ENCODE results near the gene FARP1.
A peak's percentile ranks its signal among the peaks of the same experiment; 100 is the strongest.

Gene FARP1

DNA sequence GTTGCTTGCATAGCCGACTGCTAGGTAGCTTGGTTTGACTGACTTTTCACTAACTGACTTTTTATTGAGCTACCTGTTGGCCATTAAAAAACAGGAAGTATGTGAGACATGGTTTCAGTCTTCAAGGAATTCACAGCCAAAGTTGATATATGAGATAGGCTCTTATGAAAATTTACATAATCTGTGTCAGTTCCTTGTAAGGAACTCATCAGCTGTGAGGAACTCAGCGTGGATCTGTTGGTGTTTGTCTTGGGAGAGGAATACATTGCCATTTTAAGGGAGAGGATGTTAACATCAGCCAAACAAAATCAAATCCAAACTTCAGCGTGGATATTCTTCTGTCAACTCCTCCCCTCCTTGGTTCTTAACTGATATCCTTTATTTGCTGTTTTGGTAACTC lies 32.1 kb downstream of the FARP1 start:
- no peak for DNase-seq (ENCODE audit: low spot score)

DNA sequence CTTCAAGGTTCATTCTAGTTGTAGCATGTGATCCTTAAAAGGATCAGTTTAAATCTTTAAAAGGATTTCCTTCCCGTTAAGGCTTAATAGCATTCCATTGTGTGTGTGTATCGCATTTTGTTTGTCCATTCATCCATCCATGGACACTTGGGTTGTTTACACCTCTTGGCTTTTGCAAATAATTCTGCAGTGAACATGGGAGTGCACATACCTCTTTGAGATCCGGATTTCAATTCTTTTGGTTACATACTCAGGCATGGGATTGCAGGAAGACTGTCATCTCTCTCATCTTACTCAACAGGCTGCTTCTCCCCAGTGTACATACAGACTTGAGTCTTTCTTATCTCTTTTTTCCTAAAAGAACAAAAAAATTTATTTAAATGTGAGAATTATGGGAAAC lies 32.9 kb downstream of the FARP1 start:
- DNase-seq (ENCODE audit: low spot score) = no peak

DNA sequence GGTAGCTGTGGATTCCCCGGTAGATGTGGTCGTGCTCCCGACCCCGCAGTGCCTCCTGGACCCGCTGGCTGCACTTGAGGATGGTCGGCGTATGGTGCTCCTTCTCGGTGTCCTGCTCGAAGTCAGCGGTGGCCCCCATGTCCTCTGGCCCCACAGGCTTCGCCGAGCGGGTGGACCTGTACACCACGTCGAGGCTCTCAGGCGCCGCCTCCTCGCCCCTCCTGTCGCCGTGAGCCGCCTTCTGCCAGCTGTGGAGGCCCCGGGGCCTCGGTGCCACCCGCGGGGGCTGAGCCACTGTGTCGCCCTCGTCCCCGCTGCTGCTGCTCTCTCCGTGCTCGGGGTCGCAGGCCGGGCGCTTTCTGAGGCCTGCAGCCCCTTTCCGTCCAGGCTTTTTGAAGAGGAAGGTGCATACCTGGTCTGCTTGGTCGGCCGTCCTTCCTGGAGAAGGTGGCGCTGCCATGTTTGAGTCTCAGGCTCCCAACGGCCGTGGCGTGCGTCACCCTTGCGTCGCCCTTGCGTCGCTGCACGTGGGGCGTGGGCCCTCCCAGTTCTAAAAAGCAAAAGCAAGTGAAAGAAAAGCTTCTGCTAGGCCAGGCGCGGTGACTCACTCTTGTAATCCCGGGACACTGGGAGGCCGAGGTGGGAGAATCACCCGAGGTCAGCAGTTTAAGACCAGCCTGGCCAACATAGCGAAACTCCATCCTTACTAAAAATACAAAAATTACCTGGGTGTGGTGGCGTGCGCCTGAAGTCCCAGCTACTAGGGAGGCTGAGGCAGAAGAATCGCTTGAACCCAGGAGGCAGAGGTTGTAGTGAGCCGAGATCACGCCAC lies 34.1 kb downstream of the FARP1 start, which contains the start of gene RNF113B:
Gene RNF113B (minus strand): TSS at position 493 of the 832 bp plus-strand sequence. CDS start 33 bp downstream, at position 460.
- no peak for DNase-seq (ENCODE audit: low spot score)

DNA sequence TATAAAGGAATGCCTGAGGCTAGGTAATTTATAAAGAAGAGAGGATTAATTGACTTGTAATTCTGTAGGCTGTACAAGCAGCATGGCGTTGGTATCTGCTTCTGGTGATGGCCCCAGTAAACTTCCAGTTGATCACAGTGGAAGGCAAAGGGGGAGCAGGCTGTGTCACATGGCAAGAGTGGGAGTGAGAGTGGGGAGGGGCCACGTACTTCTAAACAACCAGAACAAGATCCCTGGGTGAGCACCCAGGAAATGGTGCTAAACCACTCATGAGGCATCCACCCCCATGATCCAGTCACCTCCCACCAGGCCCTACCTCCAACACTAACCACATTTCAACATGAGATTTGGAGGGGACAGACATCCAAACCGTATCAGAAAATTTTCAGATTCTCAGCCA lies 37.2 kb downstream of the FARP1 start:
- DNase-seq (ENCODE audit: low spot score) = no peak

DNA sequence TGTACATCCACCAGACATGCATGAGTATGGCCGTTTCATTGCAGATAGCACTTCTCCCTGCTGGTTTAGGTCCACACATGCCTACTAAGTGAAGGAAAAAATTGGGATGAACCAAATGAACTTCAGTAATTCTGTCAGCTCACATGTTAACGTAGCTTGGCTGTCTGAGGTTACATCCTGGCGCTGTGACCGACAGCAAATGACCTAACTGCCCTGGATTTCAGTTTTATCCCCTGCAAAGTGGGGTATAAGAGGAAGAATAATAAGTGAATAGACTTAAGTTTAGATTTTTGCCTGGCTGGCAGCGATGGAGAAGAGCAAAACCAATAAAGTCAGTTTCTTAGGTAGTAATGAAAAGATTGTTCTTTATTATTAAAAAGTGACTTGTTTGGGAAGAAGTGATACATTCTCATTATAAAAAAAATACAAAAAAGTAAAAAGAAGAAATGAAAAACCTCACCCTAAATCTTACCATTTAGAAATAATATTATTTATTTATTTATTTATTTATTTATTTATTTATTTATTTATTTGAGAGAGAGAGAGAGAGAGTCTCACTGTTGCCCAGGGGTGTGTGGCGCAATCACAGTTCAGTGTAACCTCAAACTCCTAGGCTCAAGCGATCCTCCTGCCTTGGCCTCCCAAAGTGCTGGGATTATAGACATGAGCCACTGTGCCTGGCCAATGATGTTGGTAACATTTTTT lies 38.4 kb downstream of the FARP1 start:
- no peak for DNase-seq (ENCODE audit: low spot score)

DNA sequence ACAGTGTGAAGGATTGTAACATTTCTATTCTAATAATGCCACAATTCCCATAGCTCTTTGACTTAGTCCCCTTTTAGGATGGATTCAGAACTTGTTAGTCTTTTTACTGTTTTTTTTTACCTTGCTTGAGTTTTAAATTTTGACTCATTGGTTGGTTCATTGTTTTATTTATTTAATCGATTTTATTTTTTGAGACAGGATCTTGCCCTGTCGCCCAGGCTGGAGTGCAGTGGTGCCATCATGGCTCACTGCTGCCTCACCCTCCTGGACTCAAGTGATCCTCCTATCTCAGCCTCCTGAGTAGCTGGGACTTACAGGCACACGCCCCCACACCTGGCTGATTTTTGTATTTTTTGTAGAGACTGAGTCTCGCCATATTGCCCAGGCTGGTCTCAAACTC lies 39.3 kb downstream of the FARP1 start:
- DNase-seq (ENCODE audit: low spot score) = no peak

DNA sequence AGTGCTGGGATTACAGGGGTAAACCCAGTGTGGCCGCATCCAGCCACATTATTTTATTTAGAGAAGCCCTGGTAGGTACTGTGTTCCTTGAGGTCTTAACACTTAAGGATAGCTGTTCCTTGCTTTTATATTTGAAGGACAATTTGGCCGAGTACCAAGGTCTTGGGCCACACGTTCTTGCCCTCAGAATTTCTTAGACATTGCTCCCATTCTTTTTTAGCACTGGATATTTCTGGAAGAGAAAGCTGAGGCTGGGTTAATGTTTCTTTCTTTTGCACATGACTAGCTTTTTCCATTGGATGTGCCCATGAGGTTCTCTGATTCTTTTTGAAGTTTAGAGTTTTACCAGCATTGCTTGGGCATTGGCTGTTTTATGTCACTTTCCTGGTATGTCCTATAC lies 39.7 kb downstream of the FARP1 start:
- DNase-seq (ENCODE audit: low spot score) = no peak

DNA sequence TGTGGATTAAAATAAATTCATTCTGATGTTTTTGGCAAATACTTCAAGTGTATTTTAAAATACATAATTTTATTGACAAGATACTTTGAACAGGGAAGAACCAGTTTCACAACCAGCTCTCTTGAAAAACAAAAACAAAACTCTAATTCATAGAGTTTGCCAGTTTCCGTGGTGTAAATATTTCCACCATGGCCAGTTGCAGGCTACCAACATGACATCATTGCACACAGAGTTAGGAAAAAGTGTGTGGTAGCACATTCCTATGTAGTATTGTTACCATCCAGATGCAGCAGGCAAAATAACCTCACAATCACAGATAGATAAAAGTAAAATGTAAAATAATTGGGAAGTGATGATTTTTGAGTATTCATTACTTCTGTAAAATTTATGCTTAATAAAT lies 41.9 kb downstream of the FARP1 start:
- DNase-seq (ENCODE audit: low spot score) = no peak

DNA sequence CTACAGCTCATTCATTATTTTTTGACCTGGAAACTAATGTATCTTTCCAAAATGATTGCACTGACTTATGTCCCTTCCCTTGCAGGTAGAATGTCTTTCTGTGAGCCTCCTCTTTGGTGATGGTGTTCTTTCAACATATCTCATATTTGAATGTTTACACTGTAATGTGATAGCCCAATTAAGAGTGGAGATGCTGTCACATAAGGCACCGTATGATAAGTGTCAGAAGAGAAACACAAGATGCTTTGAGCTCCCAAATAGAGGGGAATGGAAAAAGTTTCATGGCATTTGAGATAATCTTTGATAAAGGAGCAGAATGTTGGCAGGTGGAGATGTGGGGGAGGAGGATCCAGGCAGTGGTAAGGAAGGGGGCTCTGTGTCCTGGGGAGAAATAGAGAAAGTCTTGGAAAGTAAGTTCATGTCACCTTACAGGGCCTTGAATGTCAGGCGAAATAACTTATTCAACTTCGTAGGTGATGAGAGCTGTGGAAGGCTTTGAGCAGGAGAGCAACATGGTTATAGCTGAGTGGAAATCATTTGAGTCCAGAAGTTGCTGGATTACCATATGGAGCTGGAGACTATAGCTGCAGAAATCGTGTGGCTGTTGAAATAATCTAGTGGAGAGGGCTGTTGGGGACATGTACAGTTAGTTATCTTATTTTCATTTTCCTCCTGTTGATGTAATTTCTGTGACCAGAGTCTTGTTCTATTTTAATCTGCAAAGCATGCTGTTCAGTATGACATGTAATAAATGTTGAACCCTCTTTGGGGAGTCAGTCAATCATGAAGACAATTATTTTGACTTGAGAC lies 44.5 kb downstream of the FARP1 start:
- peak; percentile 38 for DNase-seq (ENCODE audit: low spot score)

DNA sequence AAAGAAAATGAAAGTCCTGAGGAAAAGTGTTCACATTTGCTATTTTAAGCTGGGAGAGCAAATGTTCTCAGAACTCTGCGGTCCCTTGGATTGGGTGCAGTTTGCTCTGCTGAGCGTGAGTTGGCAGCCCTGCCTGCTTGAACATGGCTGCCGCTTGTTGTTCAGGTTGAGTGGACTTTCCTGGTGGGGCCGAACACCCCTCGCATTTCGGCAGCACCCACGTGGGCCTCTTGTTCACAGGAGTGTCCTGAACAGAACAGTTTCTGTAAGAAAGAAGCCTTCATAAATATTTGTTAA lies 45.0 kb downstream of the FARP1 start:
- no peak for DNase-seq (ENCODE audit: low spot score)

DNA sequence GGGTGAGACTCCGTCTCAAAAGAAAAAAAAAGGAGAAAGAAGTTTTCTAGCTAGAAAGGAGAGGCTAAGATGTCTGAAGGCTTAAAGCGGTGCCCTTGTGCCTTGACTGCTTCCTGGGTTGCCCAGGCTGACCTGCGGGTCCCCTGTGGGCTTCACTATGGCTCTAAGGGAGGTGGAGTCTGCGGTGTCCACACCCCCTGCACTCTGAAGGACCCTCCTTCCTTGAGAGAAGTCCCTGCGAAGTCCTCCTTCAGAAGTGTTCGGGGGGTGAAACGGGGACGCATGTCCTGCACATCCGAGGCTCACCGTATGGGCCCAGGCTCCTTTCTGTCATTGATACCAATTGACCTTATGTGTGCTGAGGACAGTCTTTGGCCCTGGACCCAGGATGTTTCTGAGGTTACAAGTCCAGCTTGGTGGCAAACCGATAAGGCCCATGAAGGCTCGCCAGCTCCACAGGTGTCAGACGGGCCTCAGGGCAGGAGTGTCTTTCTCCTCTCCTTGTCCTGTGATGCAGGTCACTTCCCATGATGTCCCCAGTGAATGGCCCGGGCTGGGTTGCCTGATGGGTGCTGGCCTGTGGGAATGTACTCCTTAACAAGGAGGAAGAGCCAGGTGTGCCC lies 45.8 kb downstream of the FARP1 start:
- no peak for DNase-seq (ENCODE audit: low spot score)

DNA sequence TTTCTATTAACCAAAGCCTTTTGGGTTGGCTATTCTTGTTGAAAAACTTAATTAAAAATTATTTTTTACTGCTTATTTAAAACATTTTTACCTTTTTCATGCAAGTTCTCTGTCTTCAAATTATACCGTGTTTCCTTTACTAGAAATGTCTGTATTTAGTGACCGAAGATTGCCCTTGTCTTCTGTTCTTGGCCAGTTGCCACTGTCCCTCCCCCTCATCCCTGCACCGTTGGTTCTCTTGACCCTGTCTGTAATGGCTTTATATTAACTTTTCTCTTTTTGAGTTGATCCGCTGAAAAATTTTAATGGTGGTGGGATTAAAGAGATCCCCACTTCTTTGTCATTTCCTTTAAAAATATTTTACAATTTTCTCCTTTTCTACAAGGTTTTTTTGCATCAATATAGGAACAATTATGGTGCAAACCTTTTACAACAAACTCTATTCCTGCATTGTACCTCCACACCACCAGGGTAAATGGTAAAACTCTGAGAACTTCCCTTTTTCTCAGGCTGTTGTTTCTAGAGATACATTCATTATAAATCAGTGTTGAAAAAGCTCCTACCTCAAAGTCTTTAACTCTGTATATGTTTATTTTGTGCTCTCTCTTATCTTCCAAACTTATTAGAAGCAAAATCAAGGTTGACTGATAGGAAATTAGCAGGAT lies 47.1 kb downstream of the FARP1 start:
- DNase-seq (ENCODE audit: low spot score) = no peak

DNA sequence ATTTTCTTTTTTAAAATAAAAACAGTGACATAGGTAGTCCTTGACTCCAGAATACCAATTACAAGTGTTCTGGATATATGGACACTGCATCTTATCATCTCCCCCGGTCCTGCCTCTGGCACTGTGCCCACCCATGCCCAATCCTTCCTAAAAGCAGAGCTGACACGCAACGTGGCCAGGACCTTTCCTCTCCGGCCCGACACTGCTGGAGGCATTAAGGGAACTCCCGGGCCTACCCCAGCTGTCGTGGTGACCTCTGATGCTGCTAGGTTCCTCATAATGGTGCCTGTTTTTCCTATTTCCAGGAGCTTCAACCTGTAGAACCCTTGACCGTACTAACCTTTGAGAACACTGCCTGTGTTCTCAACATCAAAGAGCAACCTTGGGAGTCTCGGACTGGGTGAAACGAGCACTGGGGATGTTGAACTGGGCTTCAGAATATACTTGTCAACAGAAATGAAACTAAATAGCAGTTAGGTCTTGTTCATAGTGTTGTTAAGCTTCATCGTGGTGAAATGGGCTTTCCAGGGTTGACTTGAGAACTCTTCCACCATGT lies 48.1 kb downstream of the FARP1 start:
- DNase-seq (ENCODE audit: low spot score) = no peak

DNA sequence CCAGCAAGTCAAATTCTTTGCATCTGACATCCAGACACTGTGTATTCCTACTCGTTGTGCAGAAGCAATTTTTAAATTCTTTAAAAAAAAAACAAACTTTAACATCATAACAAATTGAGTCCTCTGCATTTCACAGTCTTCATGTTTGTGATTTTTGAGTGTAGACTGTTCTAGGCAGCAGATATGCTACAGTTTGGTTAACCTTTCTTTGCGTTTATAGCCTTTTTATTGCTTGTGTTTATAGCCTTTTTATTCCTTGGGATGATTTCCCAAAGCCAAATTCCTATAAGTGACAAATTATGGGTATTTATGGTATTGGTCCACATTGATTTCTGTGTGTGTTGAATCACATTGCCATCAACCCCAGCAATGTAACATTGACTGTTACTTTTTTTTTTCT lies 49.1 kb downstream of the FARP1 start:
- no peak for DNase-seq (ENCODE audit: low spot score)

DNA sequence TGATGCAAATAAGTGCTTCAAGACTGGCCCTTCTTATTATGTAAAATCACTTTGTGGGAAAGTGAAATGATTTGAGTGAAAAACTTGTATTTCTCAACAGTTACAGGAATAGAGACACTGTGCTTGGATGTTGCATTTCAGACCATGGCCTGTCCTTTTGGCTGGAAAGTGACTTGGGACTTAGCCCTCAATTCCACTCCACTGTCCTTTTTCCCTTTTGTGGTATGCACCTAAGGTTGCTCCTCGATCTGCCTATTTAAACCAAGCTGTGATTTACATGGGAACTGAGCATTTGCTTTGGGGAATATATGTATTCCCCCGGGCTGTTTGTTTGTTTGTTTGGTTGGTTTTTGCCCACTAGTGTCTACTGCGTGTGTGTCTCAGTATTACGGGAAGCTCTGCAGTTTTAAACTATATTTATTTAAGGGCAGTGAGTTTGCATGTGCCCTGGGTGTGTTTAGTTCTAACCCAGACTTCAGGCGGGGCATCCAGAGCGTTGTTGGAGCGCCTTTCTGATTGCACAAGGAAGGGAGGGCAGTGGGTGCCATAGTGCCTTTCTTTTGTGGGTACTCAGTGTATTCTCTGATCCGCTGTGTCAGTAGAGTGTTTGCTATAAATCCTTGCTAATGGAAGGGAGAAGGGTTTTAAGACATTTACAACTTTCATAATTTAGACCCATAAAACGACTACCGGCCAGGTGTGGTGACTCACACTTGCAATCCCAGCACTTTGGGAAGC lies 52.3 kb downstream of the FARP1 start:
- no peak for DNase-seq (ENCODE audit: low spot score)

DNA sequence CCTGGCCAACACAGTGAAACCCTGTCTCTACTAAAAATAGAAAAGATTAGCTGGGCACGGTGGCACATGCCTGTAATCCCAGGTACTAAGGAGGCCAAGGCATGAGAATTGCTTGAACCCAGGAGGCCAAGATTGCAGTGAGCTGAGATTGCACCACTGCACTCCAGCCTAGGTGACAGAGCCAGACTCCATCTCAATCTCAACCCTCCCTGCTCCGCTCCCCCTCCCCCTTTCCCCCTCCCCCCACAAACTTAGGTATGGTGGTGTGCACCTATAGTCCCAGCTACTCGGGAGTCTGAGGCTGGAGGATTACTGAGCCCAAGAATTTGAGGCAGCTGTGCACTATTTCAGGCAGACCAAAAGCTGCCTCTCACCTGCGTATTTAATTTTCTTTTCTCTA lies 55.8 kb downstream of the FARP1 start:
- DNase-seq (ENCODE audit: low spot score) = no peak

DNA sequence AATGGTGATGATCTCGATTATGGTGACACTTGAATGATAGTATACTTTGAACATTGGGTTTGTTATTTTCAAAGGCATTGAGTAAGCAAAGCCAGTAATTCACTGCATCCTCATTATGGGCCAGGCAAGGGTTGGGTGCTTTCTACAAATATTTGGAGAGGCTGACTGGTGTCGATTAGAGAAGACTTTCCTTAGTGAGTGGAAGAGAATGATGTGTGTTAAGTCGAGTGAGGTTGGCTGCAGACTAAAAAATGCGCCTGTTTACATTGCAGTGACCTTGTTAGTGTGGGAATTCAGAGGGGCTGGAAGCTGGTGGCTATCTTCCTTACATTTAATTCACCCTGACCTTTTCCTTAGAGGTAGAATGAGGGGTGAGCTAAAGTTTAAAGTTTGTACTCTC lies 56.6 kb downstream of the FARP1 start:
- DNase-seq (ENCODE audit: low spot score) = no peak

DNA sequence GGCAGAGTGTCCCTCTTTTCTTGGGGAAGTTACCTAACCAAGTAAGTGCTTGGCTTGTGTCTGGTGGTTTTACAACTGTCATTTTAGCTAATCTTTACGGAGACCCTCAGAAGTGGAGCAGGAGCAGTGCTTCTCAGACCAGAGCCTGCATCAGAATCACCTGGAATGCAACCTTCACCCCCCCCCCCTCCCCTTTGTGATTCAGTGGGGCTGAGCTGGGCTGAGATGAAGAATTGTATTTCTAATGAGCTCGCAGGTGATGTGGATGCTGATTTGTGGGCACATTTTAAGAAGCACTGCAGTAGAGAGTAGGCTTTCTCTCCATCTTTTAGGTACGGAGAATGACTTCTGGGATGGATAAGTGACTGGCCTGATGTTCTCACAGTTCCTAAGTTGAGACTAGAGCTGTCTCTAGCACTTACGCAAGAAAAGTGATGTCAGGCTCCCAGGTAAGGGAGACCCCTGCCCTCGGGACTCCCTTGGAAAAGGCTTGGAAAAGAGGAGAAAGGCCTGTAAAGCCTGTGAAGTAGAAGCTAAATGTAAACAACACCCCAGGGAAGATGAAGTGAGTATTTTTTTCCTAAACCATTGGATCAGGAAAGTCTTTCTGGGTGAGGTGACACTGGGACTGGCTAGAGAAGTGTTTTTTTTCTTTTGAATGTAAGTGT lies 57.5 kb downstream of the FARP1 start:
- no peak for DNase-seq (ENCODE audit: low spot score)

DNA sequence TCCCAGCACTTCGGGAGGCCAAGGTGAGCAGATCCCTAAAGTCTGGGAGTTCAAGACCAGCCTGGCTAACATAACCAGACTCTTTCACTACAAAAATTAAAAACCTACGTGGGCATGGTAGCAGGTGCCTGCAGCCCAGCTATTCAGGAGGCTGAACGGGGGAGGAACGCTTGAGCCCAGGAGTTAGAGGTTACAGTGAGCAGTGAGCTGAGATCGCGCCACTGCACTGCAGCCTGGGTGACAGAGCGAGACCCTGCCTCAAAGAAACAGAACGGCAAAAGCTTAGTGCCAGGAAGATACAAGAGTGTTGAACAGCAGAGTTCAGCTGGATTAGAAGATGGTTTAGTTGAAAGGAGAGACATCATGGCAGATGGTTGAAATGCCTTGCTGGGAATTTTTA lies 58.3 kb downstream of the FARP1 start:
- no peak for DNase-seq (ENCODE audit: low spot score)

DNA sequence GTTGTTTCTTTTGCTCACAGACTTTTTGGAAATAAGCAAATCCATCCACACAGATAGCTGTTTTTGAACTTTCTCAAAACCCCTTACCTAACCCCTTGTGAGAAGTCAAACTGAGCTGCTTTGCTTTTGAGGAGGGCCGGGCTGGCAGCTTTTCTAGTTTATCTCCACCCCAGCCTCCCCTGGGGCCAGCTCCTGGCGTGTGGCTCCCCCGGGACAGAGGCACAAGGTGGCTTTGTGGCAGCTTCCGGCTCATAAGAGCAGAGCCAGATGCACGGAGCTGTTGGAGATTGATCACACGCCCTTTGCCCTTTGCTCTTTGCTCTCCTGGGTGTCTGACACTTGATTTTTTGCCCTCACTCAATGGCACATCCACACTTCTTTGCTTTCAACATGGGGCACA lies 59.1 kb downstream of the FARP1 start:
- DNase-seq (ENCODE audit: low spot score) = peak; percentile 32
